A673 (cell line): ENCODE results near the gene ITPR2. TPM values are rescaled to one million over a fixed set of nuclear protein-coding genes. Genes with fewer than 3 reads are reported as not detected.

Source experiments
- BruUV-seq: library from RNA; stranded (reverse); fragments of 400-500 nt; replicated peaks from 2 replicates; lab custom pipeline; 2021; lab: Mats Ljungman, UMichigan
- CTCF ChIA-PET: fragments of 300-600 bp; sonication (Branson Sonifier 250); formaldehyde crosslinking; loops from one replicate; lab custom pipeline; 2022; ENCODE audit warnings: antibody characterized with exemption; lab: Charles Lee
- POLR2A ChIA-PET: fragments of 300-600 bp; sonication (Branson Sonifier 250); formaldehyde crosslinking; loops from one replicate; lab custom pipeline; 2022; ENCODE audit warnings: antibody characterized with exemption; ENCODE audit not compliant: low non-redundant PET; lab: Charles Lee
- DNase-seq: peaks from one replicate; pipeline ENCODE4 v3.0.0-alpha.2; 2015; ENCODE audit warnings: low spot score
- H3K27ac ChIP-seq: fragments of 200-600 bp; sonication (generic); 2 replicates; pipeline ENCODE4 v1.5.1; 2016; ENCODE audit warnings: mixed run types, low read depth, mild to moderate bottlenecking, mixed read lengths, antibody characterized with exemption, low read length; ENCODE audit not compliant: poor library complexity, severe bottlenecking
- H3K27me3 ChIP-seq: fragments of 200-600 bp; sonication (generic); replicated peaks from 2 replicates; pipeline ENCODE4 v1.6.1; 2017; ENCODE audit warnings: mixed run types, low read depth, mild to moderate bottlenecking, mixed read lengths, antibody characterized with exemption, low read length; ENCODE audit not compliant: insufficient read depth, poor library complexity
- H3K36me3 ChIP-seq: fragments of 200-600 bp; sonication (generic); 2 replicates; pipeline ENCODE4 v1.6.1; 2016; ENCODE audit warnings: mixed run types, mild to moderate bottlenecking, mixed read lengths, antibody characterized with exemption, low read length; ENCODE audit not compliant: insufficient read depth, poor library complexity, severe bottlenecking
- H3K4me1 ChIP-seq: fragments of 200-600 bp; sonication (generic); 2 replicates; pipeline ENCODE4 v1.6.1; 2017; ENCODE audit warnings: mixed run types, mild to moderate bottlenecking, mixed read lengths, antibody characterized with exemption, low read length; ENCODE audit not compliant: insufficient read depth, poor library complexity, severe bottlenecking
- H3K4me3 ChIP-seq: fragments of 200-600 bp; sonication (generic); 2 replicates; pipeline ENCODE4 v1.5.1; 2016; ENCODE audit warnings: low read depth, mixed run types, mild to moderate bottlenecking, mixed read lengths, low read length; ENCODE audit not compliant: poor library complexity, severe bottlenecking
- H3K9me3 ChIP-seq: fragments of 200-600 bp; sonication (generic); 2 replicates; pipeline ENCODE4 v1.6.1; 2016; ENCODE audit warnings: mixed run types, low read depth, mild to moderate bottlenecking, mixed read lengths, antibody characterized with exemption, low read length; ENCODE audit not compliant: poor library complexity, severe bottlenecking
- EZH2 ChIP-seq: fragments of 200-600 bp; sonication (generic); IDR thresholded peaks from 2 replicates; pipeline ENCODE4 v1.6.1; 2017; ENCODE audit warnings: borderline replicate concordance, low read depth, mild to moderate bottlenecking, mixed read lengths, antibody characterized with exemption, low read length; ENCODE audit not compliant: poor library complexity, severe bottlenecking
- intact Hi-C: fragments of 100-400 bp; cut with micrococcal nuclease; formaldehyde crosslinking; loops from one replicate; pipeline ENCODE4 v1.10.0; 2022; ENCODE audit not compliant: unreplicated experiment
- total RNA-seq: library from RNA; stranded (reverse); gene quantifications from 2 replicates; pipeline ENCODE4 v1.2.3, GENCODE V29; 2021
- TF ChIP-seq, protein P1 (sequence below): fragments of 300-800, 200-600 bp; sonication (generic); conservative IDR thresholded peaks from 2 replicates; pipeline ENCODE4 v1.5.1; 2017; ENCODE audit warnings: low read depth, mild to moderate bottlenecking, antibody characterized with exemption, low read length, moderate library complexity, mixed read lengths

The ITPR2 gene
- total RNA-seq, 1 experiment from 2014 or later: 22.6 TPM

DNA sequence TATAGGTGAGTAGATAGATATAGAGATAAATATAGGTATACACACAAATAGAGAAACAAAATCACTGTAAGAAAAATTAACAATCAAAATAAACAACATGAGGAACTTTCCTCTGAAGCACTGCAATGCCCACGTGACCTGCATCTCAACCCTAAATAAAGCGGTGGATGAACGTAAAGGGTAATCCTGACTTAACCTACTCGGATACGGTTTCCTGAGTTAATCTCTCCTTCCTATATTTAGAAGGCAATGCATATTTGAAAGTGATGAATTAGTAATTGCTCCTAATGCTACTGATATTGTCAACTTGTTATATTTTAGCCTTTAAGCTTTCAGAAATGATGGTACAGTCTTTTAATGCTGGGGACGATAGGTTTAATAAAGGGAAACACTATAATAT, 221.4 kb downstream of the ITPR2 start:
- BruUV-seq: no TSS peak
- Histone ChIP-seq H3K4me3 (no peak overlapping the region), H3K4me1 (no peaks in the 10 kb centered on the region), H3K27ac (no peak overlapping the region), H3K9me3 (no peaks in the 10 kb centered on the region), H3K27me3 (no peaks in the 10 kb centered on the region), H3K36me3 (no peaks in the 10 kb centered on the region)
- intact Hi-C loops: no loop called here
- POLR2A ChIA-PET: no interaction called here
- CTCF ChIA-PET: no interaction called here
- DNase-seq: no peak
- TF ChIP-seq, protein P1, sequence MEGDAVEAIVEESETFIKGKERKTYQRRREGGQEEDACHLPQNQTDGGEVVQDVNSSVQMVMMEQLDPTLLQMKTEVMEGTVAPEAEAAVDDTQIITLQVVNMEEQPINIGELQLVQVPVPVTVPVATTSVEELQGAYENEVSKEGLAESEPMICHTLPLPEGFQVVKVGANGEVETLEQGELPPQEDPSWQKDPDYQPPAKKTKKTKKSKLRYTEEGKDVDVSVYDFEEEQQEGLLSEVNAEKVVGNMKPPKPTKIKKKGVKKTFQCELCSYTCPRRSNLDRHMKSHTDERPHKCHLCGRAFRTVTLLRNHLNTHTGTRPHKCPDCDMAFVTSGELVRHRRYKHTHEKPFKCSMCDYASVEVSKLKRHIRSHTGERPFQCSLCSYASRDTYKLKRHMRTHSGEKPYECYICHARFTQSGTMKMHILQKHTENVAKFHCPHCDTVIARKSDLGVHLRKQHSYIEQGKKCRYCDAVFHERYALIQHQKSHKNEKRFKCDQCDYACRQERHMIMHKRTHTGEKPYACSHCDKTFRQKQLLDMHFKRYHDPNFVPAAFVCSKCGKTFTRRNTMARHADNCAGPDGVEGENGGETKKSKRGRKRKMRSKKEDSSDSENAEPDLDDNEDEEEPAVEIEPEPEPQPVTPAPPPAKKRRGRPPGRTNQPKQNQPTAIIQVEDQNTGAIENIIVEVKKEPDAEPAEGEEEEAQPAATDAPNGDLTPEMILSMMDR: no peak
- no peak for TF ChIP-seq EZH2

DNA sequence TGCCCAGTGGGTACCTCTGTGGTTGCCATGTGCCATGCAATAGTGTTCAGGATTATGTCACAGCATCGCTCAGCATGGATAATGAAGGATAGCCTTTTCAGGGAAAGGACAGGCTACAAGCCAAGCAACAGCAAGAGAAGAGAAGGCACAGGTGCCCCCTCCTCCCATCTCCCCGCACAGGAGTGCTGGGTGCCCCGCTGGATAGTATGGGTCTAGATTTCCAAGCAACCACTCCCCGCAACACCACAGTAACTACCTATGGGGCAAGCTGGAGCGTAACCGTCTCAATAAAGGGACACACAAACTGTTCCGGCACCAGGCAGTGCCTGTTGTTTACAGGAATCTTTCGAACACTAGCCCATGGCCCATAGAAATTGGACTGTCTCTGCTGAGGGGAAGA, 222.2 kb downstream of the ITPR2 start:
- no peaks in the 10 kb centered on the region for H3K36me3 ChIP-seq
- ChIA-PET POLR2A (no interaction called here), CTCF (no interaction called here)
- intact Hi-C loops: no loop called here
- no peak overlapping the region for H3K27ac ChIP-seq
- no peaks in the 10 kb centered on the region for H3K9me3 ChIP-seq
- no peaks in the 10 kb centered on the region for H3K27me3 ChIP-seq
- H3K4me1 ChIP-seq: no peaks in the 10 kb centered on the region
- no peak overlapping the region for H3K4me3 ChIP-seq
- no peak for DNase-seq
- TF ChIP-seq EZH2: no peak
- TF ChIP-seq, protein P1: no peak
- BruUV-seq: no TSS peak

DNA sequence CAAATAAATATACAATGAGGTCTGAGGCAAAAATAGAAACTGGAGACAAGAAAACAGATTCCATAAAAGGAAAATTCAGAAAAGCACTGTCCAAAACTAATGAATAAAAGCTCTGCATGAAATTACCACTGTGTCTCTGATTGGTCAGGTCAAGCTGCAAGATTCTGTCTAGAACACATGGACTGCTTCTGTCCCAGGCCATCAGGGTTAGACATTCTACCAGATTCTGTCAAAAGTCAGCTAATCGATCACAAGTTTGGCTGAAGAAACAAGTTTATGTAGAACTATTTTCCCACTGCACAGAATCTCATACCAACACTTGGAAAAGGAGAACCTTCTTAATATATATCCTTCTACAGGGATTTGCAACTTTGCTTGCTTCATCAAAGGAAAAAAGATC, 223.0 kb downstream of the ITPR2 start:
- no peak for DNase-seq
- intact Hi-C loops: no loop called here
- TF ChIP-seq, protein P1: no peak
- no peak for TF ChIP-seq EZH2
- Histone ChIP-seq H3K27ac (no peak overlapping the region), H3K9me3 (no peaks in the 10 kb centered on the region), H3K4me1 (no peaks in the 10 kb centered on the region), H3K4me3 (no peak overlapping the region), H3K36me3 (no peaks in the 10 kb centered on the region), H3K27me3 (no peaks in the 10 kb centered on the region)
- ChIA-PET CTCF (no interaction called here), POLR2A (no interaction called here)
- BruUV-seq: no TSS peak
